ENCODE data around the gene LYZL6.

DNA sequence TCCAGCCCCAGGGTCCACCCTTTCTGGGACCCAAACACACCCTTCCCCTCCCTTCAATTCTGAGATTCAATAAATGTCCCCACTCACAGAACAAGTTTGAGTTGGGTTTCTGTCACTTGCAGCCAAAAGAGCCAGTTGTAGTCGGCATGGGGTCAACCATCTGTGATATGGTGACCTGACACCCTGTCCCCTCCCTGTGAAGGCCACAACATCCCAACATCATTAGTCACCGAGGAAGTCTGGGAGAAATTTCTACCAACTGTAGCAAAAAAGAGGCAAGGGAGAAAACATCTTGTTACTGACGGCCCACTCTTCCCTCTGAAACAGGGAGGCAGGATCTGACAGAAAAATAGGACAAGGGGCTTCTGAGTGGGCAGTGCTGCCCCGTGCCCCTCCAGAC lies 638 bp upstream of the LYZL6 start:
- TF ChIP-seq, protein P1, sequence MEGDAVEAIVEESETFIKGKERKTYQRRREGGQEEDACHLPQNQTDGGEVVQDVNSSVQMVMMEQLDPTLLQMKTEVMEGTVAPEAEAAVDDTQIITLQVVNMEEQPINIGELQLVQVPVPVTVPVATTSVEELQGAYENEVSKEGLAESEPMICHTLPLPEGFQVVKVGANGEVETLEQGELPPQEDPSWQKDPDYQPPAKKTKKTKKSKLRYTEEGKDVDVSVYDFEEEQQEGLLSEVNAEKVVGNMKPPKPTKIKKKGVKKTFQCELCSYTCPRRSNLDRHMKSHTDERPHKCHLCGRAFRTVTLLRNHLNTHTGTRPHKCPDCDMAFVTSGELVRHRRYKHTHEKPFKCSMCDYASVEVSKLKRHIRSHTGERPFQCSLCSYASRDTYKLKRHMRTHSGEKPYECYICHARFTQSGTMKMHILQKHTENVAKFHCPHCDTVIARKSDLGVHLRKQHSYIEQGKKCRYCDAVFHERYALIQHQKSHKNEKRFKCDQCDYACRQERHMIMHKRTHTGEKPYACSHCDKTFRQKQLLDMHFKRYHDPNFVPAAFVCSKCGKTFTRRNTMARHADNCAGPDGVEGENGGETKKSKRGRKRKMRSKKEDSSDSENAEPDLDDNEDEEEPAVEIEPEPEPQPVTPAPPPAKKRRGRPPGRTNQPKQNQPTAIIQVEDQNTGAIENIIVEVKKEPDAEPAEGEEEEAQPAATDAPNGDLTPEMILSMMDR (IDR thresholded peaks at IDR 0.05; ENCODE audit: low read length), result no peak
- TF ChIP-seq EZH2 (IDR thresholded peaks at IDR 0.05; ENCODE audit: borderline replicate concordance, low read length), result no peak

Measured in OCI-LY1 (cell line).